Ishikawa (cell line): ENCODE data around the gene CR2.

Experiments
- CEBPB ChIP-seq: IDR thresholded peaks from 2 replicates; pipeline ENCODE4 v1.6.1; 2012
- EGR1 ChIP-seq: IDR thresholded peaks from 2 replicates; pipeline ENCODE4 v1.6.1; 2012
- EP300 ChIP-seq: IDR thresholded peaks from 2 replicates; pipeline ENCODE4 v1.6.1; 2012; ENCODE audit warnings: borderline replicate concordance
- FOXM1 ChIP-seq: IDR thresholded peaks from 2 replicates; pipeline ENCODE4 v1.6.1; 2012; ENCODE audit warnings: low read depth, borderline replicate concordance
- REST ChIP-seq: IDR thresholded peaks from 2 replicates; pipeline ENCODE4 v1.6.1; 2012; ENCODE audit warnings: low read depth, mild to moderate bottlenecking
- TEAD4 ChIP-seq: IDR thresholded peaks from 2 replicates; pipeline ENCODE4 v1.6.1; 2012
- TF ChIP-seq, protein P1 (sequence below): IDR thresholded peaks from 2 replicates; pipeline ENCODE4 v1.6.1; 2012

GRCh38 chr1:207429963-207430362, 24.2 kb upstream of the CR2 start:
- TF ChIP-seq EP300 (no peak), EGR1 (no peak), REST (no peak), TEAD4 (no peak), CEBPB (no peak), FOXM1 (no peak)
- TF ChIP-seq, protein P1, sequence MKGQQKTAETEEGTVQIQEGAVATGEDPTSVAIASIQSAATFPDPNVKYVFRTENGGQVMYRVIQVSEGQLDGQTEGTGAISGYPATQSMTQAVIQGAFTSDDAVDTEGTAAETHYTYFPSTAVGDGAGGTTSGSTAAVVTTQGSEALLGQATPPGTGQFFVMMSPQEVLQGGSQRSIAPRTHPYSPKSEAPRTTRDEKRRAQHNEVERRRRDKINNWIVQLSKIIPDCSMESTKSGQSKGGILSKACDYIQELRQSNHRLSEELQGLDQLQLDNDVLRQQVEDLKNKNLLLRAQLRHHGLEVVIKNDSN: no peak
